Measurements from ENCODE around the gene SLC25A4.
A peak's percentile ranks its signal among the peaks of the same experiment; 100 is the strongest.
"Not testable (repeated sequence)": the region's sequence is repeated elsewhere in the genome, so short reads cannot be mapped to it uniquely, and the experiment has no call there.

Gene SLC25A4

DNA sequence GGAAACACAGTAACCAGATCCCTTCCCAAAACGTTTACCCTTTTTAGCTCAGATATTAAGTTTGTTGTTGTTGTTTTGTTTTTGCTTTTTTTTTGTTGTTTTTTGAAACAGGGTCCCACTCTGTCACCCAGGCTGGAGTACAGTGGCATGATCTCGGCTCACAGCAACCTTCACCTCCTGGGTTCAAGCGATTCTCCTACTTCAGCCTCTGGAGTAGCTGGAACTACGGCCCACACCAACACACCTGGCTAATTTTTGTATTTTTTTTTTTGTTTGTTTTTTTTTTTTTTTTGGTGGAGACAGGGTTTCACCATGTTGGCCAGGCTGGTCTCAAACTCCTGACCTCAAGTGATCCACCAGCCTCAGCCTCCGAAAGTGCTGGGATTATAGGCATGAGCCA is 23.6 kb upstream of the SLC25A4 start:
- DNase-seq (ENCODE audit: low read depth, low spot score); H3K4me3 ChIP-seq (ENCODE audit: low read length): not testable (repeated sequence)

- H3K4me3 ChIP-seq (ENCODE audit: low read length), result no peak overlapping the region
These were observed 23.0 kb upstream of the SLC25A4 start for GRCh38 chr4:185119927-185120630.

DNA sequence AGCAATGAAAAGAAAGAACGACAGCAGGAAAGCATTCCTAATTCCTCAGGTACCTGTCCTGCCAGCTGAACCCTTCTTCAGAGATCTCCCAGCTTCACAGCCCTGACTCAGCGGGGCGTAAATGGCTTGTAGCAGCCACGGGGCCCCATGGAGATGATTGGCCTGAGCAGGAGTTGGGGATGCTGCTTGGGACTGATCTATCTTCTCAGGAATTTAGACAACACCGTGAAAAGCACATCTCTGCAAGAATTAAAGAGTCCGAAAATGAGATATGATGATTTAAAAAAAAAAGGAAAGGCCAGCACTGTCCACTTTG is 22.5 kb upstream of the SLC25A4 start:
- no peak for DNase-seq (ENCODE audit: low read depth, low spot score)
- no peak overlapping the region for H3K4me3 ChIP-seq (ENCODE audit: low read length)

More at GRCh38 chr4:185119927-185120630, 23.0 kb upstream of the SLC25A4 start:
- no peak for DNase-seq (ENCODE audit: low read depth, low spot score)

- no peak overlapping the region for H3K4me3 ChIP-seq (ENCODE audit: low read length)
- no peak for DNase-seq (ENCODE audit: low read depth, low spot score)
These were observed 20.3 kb upstream of the SLC25A4 start for GRCh38 chr4:185122681-185123345.

DNA sequence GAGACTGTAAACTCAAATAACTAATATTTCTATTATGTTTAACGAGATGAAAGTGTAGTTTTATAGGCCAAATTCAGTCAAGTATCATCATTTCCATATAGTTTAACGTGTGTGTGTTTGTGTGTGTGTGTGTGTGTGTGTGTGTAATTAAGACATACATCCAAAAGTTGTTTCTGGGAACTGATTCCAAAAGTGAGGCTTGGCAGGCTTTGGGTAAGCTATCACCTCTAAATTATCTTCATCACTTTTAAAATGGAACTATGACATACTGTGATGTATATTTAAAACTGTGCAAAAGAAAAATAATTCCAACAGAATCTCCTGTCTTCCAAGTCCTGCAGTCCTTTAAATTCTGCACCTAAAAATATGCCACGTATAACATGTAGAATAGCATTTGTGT is 19.1 kb upstream of the SLC25A4 start:
- no peak overlapping the region for H3K4me3 ChIP-seq (ENCODE audit: low read length)
- DNase-seq (ENCODE audit: low read depth, low spot score), result no peak

GRCh38 chr4:185127021-185127925 is 15.8 kb upstream of the SLC25A4 start:
- no peak for DNase-seq (ENCODE audit: low read depth, low spot score)
- H3K4me3 ChIP-seq (ENCODE audit: low read length), result no peak overlapping the region

DNA sequence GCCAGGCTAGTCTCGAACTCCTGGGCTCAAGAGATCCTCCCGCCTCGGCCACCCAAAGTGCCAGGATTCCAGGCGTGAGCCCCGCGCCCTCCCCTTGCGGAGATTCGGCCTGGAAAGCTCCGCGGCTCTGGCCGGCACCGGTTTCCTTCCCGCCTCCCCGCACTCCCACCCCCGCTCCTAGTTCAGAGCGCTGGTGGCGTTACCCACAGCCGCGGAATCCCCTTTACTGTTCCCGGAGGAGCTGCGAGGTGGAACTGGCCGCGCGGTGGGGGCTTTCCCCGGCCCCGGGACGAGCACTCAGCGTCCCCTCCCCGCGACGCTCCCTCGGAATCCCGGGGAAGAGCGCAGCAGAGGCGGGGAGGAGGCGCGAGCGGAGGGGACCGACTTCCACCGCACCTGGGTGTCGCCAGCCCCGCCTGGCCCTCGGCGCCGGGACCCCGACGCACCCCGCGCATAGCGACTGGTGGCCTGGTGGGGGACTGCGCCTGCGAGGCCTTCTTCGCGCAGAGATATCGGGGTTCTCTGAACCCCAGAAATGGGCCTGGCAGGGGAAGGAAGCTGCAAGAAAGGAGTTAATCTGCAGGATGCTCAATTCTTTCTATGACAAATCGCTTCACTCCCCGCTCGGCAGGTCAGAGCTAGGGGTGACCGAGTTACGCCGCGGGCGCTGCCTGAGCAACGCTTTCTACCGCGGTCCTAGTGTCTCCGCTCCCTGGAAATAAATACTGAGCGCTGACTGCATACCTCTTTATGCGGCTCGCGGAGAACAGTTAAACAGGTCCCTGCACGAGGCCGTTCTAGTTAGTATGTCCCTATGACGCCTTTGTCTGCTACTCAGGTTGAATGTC is 14.6 kb upstream of the SLC25A4 start:
- no peak overlapping the region for H3K4me3 ChIP-seq (ENCODE audit: low read length)
- DNase-seq (ENCODE audit: low read depth, low spot score), result no peak

GRCh38 chr4:185134307-185134869 is 8.7 kb upstream of the SLC25A4 start:
- DNase-seq (ENCODE audit: low read depth, low spot score), result peak; percentile 46
- H3K4me3 ChIP-seq (ENCODE audit: low read length), result no peak overlapping the region

GRCh38 chr4:185137233-185137925 is 5.7 kb upstream of the SLC25A4 start:
- no peak for DNase-seq (ENCODE audit: low read depth, low spot score)
- no peak overlapping the region for H3K4me3 ChIP-seq (ENCODE audit: low read length)

- no peak for DNase-seq (ENCODE audit: low read depth, low spot score)
These were observed 4.9 kb upstream of the SLC25A4 start for GRCh38 chr4:185138161-185138560.

GRCh38 chr4:185139736-185140135 is 3.3 kb upstream of the SLC25A4 start:
- H3K4me3 ChIP-seq (ENCODE audit: low read length), result no peak overlapping the region
- DNase-seq (ENCODE audit: low read depth, low spot score), result no peak

More at GRCh38 chr4:185138161-185138560, 4.9 kb upstream of the SLC25A4 start:
- H3K4me3 ChIP-seq (ENCODE audit: low read length), result no peak overlapping the region

- DNase-seq (ENCODE audit: low read depth, low spot score), result no peak
- H3K4me3 ChIP-seq (ENCODE audit: low read length), result no peak overlapping the region
These were observed 1.3 kb upstream of the SLC25A4 start for GRCh38 chr4:185141777-185142176.

DNA sequence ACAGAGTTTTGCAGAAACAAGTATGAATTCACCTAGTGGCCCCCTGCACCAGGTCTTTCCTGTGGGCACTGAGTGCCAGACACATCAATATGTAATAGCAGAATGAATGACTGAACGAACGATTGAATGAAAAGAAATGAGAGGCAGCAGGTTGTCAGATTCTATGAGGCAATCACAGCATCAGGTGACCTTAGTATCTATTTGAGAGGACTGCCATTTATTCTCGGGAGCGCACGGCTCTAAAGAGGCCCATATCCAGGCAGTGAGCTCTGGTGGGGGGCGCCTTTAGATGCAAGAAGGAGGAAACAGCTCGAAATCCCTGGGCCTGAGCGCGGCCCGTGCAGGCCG is 528 bp upstream of the SLC25A4 start:
- no peak for DNase-seq (ENCODE audit: low read depth, low spot score)
- H3K4me3 ChIP-seq (ENCODE audit: low read length), result peak overlapping the region; percentile 68

- DNase-seq (ENCODE audit: low read depth, low spot score), result no peak
- peak overlapping the region; percentile 68 for H3K4me3 ChIP-seq (ENCODE audit: low read length)
These were observed 519 bp downstream of the SLC25A4 start for GRCh38 chr4:185143601-185143969.

DNA sequence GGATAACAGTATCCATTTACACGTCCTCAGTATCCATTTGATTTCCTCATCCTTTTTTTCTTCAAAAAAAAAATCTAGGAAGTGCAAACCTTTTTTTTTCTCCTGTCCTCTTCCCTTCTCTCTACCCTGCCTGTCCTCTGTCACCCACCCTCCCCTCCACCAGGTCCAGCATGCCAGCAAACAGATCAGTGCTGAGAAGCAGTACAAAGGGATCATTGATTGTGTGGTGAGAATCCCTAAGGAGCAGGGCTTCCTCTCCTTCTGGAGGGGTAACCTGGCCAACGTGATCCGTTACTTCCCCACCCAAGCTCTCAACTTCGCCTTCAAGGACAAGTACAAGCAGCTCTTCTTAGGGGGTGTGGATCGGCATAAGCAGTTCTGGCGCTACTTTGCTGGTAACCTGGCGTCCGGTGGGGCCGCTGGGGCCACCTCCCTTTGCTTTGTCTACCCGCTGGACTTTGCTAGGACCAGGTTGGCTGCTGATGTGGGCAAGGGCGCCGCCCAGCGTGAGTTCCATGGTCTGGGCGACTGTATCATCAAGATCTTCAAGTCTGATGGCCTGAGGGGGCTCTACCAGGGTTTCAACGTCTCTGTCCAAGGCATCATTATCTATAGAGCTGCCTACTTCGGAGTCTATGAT is 1.7 kb downstream of the SLC25A4 start:
- H3K4me3 ChIP-seq (ENCODE audit: low read length), result no peak overlapping the region
- no peak for DNase-seq (ENCODE audit: low read depth, low spot score)

- H3K4me3 ChIP-seq (ENCODE audit: low read length), result no peak overlapping the region
- no peak for DNase-seq (ENCODE audit: low read depth, low spot score)
These were observed 2.5 kb downstream of the SLC25A4 start for GRCh38 chr4:185145572-185145971.

- DNase-seq (ENCODE audit: low read depth, low spot score), result no peak
- H3K4me3 ChIP-seq (ENCODE audit: low read length), result no peak overlapping the region
These were observed 6.3 kb downstream of the SLC25A4 start for GRCh38 chr4:185149392-185149791.

DNA sequence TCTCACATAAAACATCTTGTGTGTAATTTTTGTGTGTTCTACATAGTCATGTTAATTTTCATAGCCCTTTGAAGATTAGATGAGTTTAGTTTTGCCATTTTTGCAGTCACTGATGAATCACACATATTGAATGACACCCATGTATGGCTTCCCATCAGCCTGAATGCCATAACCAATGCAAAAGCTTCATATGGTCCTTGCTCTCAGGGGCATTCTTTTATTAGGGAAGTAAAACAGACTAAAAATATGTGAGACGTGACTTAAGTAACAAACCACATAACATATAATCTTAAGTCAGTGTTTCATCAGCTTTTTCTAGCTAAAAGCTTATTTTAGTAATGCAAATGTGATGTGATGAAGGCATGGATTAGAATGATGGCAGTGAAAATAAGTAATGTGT is 8.2 kb downstream of the SLC25A4 start:
- no peak for DNase-seq (ENCODE audit: low read depth, low spot score)
- H3K4me3 ChIP-seq (ENCODE audit: low read length), result no peak overlapping the region
